Skin epidermis (tissue), 12 donors: ENCODE data around the gene MTMR10.

ENCODE experiments used
- H3K27ac ChIP-seq, 21 experiments: fragments of 200-600 bp; sonication (generic) in 11 of 21; one replicate each; pipeline ENCODE4 v1.5.0; 2020; ENCODE audit warnings: mild to moderate bottlenecking in 3 of 21, inconsistent platforms in 2 of 21, moderate library complexity in 2 of 21
- H3K4me3 ChIP-seq, 7 experiments: fragments of 200-600 bp; sonication (generic) in 2 of 7; one replicate each; pipeline ENCODE4 v1.5.0; 2020; ENCODE audit warnings: inconsistent platforms in 2 of 7, mild to moderate bottlenecking in 2 of 7, moderate library complexity in 1 of 7

The MTMR10 gene

DNA sequence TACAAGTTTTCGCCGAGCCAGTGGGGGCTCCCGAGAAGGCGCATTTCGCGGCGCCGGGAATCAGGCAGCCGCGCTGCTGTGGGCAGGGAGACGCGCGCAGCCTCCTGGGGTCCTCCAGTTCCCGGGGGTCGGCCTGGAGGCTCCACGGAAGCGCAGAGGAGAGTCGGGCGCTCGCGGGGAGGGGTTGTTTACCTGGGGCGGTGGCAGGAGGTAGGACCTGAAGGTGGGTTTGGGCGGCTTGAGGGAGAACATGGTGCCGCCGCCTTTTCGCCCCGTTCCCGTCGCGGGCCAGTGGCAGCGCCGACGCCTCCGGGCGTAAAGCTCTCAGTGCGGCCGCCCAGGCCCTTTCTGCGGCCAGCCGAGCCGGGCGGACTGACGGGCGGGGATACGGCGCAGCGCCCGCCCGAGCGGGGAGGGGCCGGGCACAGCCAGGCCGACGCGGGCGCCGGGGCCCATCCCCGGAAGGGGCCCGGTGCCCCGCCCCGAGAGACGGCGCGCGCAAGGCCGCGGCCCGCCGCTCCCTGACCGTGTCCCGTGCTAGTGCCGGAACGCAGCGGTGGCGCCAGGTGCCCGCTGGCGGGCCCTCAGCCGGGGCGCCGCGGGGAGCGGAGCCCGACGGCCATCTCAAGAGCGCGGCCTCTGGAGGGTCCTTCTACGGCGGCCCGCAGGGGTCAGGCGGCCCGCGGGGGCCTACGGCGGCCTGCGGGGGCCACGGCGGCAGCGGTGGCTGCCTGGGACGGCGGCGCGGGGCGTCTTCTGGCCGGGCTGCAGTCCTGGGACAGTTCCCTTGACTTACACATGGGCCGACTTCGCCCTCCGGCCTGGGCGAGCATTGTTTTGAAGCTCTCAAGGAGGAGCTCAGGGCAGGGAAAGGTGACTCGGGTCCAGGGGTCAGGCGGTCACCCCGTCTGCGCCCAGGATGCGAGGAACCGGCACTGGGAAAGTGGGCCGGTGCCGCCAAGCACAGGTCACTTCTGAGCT is at the start of gene MTMR10:
TSS of gene MTMR10 (minus strand) at position 374 of the 981 bp plus-strand sequence. CDS start at position 252, 122 bp downstream.
- Histone ChIP-seq H3K4me3 (peak within 1 kb of the TSS; percentile 87 to 98 (median 93)), H3K27ac (peak within 1 kb of the TSS; percentile 89 to 99 (median 97))

DNA sequence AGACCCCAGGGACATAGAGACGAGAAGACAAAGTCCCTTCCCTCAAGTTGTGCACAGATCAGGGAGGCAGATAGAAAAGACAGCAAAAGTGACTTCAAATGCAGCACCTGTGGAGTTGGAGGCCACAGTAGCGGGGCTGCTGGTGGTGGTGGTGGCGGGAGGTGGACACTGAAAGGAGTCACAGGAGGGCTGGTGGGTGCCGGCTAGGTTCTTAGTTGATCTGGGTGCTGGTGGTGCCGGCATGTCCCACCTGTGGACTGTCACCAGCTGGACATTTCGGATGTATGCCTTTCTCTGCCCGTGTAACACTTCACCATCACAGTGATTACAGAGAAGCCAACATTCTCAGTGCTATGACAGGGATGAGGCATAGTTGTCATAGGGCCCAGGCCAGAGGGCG is 49.2 kb upstream of the MTMR10 start:
- H3K4me3 ChIP-seq, result no peak overlapping the region
- no peak overlapping the region for H3K27ac ChIP-seq

DNA sequence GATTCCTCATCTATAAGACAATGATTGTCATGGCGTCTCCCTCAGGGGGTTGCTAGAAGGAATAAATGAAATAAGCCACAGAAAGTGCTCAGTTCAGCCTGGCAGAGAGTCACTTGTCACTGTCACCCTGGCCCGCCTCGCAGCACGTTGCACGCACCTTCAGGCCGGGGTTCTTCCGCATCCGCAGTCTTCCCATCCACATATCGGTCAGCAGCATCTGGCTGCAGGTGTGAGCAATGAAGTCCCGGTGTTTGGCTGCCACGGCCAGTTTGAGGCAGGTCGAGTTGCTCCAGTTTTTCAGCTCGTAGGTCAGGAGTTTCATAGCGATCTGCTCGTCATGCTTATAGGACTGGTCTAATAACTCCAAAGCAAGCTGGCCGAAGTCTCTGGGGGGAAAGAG is 48.5 kb upstream of the MTMR10 start:
- H3K27ac ChIP-seq, result no peak overlapping the region
- H3K4me3 ChIP-seq, result no peak overlapping the region

DNA sequence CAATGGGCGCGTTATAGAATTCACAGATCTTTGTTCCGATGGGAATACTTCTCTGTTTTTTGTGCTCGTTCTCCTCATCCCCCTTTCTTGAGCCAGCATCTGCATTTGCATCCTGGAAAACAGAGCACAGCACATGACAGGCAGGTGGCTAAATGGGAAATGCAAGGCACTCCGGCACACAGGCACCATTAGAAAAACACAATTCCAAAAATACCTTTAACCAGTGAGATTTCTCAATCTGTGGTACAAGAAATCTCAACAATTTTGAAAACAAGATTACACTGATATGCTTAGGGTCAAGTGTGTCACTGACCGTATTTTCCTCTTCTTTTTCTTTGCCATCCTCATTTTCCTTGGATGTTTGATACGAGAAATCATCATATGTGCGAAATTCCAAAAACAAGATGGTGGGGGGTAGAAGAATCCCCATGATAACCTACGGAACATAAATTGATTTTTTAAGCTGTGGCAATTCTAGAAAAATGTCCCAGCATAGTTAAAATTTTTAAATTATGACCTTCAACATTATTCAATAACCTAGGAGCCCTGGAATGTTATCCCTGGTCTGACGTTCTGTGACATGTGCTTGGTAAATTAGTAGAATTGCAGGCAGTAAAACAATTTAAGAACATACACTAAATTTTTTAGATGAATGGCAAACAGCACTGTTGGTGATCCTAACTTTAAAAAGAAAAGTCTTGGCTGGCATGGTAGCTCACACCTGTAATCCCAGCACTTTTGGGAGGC is 46.5 kb upstream of the MTMR10 start:
- no peak overlapping the region for H3K27ac ChIP-seq
- H3K4me3 ChIP-seq, result no peak overlapping the region

- Histone ChIP-seq H3K4me3 (no peak overlapping the region), H3K27ac (no peak overlapping the region)
Measured at GRCh38 chr15:31036783-31037182, 45.4 kb upstream of the MTMR10 start.

DNA sequence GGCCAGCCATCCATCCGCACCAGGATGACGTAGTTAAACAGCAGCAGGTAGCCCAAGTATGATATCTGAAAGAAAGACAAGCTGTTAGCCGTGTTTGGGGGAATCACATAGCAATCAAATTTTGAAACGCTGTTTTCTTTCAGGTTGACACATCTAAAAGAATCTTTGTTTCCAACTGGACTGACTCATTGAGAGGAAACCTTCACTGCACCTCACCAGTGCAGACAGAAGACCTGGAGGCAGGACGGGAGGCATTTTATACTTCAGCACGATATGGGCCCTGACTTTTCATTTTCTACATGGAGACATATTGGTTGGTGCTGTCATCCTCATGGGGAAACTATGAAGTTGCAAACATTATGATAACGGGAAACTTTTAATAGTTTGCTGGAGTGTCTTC is 44.2 kb upstream of the MTMR10 start:
- H3K27ac ChIP-seq, result no peak overlapping the region
- H3K4me3 ChIP-seq, result no peak overlapping the region

DNA sequence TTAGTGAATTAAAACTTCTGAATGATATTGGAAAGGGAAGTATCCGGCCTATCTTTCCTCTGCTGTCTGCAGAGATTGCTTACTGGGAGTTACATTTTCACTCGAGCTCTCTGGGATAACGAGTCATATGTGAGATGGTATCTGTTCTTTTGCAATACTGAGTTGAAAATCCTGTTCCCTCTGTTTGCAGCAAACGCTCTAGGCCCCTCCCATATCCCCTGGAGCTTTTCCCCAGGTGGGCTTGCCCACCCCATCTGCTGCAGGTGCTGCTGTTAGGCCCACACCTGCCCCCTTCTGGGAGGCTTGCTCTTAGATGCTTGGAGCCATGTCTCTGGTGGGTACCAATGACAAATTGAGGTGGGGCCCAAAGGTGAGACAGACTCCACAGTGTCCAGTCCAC is 42.7 kb upstream of the MTMR10 start:
- no peak overlapping the region for H3K4me3 ChIP-seq
- no peak overlapping the region for H3K27ac ChIP-seq

- Histone ChIP-seq H3K27ac (peak overlapping the region in 6 of 21 experiments; percentile 4 to 60 (median 20)), H3K4me3 (no peak overlapping the region)
Measured at GRCh38 chr15:31032961-31033371, 41.5 kb upstream of the MTMR10 start.

DNA sequence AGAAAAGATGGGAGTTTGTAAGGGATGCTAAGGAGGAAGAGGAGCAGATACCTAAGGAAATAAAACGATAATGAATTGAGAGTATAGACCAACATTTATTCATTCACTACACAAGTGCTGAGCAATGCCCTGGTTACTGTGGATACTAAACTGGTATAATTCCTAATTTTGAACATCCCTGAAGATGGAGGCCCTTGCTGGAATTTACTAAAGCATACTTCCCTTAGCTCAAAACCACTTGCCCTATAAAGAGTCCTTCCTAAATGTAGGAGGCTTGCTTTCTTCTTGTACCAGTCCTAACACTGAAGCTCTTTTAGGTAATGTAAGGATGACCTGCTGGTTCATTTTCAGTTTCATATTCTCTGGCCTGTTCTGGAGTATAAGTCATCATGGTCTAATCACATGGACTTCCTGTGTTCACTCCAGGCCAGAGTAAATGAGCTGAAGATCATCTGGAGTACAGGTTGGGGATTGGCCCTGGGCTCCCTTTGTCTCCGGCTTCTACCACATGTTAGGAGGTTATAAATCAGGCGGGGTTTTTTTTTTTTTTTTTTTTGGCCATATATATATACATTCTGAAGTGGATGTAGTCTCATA is 40.1 kb upstream of the MTMR10 start:
- H3K4me3 ChIP-seq, result no peak overlapping the region
- no peak overlapping the region for H3K27ac ChIP-seq

GRCh38 chr15:31027910-31028578 is 36.6 kb upstream of the MTMR10 start:
- no peak overlapping the region for H3K27ac ChIP-seq
- H3K4me3 ChIP-seq, result no peak overlapping the region

DNA sequence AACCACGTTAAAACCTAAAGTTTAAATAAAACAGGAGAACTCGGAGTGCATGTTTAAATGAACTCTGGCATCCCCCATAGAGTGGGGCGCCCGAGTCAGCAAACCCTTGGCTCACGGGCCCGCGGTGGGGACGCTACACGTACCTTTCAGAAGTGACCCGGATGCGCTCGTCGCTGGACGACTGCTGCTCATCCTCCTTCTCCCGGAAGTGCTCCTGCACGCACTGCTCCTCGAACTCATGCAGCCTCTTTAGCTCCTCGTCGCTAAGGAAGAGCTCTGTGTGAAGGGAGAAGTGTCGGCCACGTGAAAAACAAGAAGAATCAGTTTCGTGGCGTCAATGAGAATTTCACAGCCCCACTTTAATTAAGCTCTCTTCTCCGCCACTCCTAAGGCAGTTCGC is 34.6 kb upstream of the MTMR10 start:
- Histone ChIP-seq H3K4me3 (no peak overlapping the region), H3K27ac (no peak overlapping the region)

DNA sequence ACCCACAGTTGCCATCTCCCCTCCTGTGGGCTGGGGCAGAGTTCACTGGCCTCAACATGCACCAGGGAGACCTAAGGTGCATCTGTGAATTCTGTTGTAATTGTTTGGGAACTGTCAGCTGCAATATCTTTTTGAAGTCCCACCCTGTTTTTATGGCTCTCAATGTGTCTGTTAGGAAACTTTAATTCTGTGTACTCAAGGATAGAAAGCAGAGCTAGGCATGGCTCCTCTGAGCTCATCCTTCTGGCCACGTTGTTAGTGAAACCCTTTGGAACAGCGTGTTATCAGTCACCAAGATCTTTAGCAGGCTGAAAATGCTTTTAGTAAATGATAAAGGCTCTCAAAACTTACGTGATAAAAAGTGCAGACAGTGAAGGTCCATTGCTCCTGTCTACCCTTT is 33.6 kb upstream of the MTMR10 start:
- peak overlapping the region in 1 of 21 experiments; percentile 22 for H3K27ac ChIP-seq
- no peak overlapping the region for H3K4me3 ChIP-seq

DNA sequence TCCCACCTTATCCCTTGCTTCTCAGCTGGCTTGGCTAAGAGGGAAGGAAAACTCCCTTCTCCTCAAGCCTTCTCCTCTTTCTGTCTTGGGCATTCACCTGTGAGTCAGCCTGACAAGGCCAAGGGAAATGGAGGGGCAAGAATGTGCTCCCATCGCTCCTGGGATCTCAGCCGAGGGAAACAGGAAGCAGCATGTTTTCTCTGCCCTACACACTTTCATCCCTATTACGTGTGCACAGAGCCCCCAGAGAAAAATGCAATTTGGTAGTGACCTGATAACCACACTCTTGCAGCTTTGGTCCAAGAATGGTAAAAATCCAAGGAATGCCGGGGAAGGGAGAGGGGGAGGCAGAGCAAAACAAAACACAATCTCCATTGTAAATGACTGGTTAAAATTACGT is 32.9 kb upstream of the MTMR10 start:
- peak overlapping the region in 3 of 21 experiments; percentile 5 to 44 (median 22) for H3K27ac ChIP-seq
- no peak overlapping the region for H3K4me3 ChIP-seq

GRCh38 chr15:31023841-31024240 is 32.4 kb upstream of the MTMR10 start:
- H3K4me3 ChIP-seq, result no peak overlapping the region
- peak overlapping the region in 3 of 21 experiments; percentile 5 to 44 (median 22) for H3K27ac ChIP-seq

DNA sequence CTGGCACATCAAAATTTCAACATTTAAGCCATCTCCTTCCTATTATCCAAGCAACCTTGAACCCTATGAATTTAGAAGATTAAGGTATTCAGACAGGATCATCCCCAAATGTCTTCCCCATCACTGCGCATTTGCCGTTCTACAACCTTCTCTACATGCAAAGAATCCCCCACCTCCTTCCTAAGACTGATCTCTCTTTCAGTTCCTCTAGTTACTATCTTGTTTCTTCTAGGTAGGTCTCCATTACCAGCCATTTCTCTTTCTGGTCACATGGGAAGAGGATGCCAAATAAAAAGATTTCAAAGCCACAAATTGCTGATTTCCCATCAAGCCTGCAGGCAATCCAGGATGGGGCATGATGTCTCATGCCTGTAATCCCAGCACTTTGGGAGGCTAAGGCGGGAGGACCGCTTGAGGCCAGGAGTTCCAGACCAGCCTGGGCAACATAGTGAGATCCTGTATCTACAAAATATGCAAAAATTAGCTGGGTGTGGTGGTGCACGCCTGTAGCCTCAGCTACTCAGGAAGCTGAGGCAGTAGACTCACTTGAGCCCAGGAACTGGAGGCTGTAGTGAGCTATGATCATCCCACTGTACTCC is 29.7 kb upstream of the MTMR10 start:
- Histone ChIP-seq H3K27ac (no peak overlapping the region), H3K4me3 (no peak overlapping the region)

DNA sequence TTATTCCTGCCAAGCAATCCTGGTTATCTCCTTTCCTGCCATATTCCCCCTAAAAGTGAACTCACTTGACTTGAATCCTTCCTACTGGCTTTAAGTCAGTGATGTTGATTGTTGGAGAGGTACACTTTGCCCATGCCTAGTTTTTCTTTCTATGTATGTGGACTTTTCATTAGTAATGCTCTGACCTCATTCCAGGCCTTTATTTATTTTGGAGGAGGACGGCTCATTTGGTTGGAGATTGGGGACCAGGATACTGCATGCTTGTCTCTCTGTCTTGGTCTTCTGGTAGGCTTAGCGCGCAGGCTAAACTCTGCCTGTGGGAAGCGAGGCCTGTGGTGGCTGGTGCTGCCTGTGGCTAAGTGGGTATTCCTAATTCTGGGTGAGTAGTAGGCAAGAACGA is 29.1 kb upstream of the MTMR10 start:
- H3K4me3 ChIP-seq, result no peak overlapping the region
- no peak overlapping the region for H3K27ac ChIP-seq

DNA sequence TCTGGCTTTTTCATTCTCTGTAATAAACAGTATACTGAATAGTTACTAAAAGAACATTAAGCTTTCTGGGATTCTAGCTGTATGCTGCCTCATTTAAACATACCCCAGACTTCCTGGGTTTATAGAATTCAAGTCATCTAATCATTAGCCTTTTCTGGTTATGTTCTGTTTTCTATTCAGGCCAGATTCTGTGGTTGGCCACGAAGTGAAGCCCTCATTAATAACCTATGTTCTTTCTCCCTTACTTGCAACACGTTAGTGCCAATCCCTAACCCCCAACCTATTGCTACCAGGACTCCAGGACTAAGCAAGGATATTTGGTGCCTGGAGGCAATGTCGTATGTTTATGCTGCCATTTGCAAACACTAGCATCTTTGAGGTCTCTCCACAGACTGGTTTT is 28.6 kb upstream of the MTMR10 start:
- no peak overlapping the region for H3K27ac ChIP-seq

DNA sequence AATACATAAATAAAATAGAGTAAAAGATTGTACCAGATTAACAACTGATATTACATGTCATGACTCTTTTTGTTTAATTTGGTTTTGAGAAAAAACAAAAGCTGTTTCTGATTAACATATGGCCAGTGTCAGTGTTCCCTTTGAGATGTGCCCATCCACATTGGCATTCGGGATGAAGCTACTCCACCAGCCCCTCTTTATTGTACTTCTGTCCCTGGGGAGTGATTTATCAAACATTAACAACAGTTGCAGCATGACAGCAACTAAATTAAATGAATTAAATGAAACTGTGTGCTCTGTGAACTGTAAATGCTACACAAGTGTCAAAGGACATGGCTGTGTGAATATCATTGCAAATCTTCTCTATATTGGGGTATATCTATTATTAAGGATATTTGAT is 25.9 kb upstream of the MTMR10 start:
- Histone ChIP-seq H3K27ac (peak overlapping the region in 1 of 21 experiments; percentile 27), H3K4me3 (no peak overlapping the region)

More for the DNA sequence above, 28.6 kb upstream of the MTMR10 start:
- no peak overlapping the region for H3K4me3 ChIP-seq

GRCh38 chr15:31016446-31016915 is 25.1 kb upstream of the MTMR10 start:
- H3K27ac ChIP-seq, result no peak overlapping the region
- no peak overlapping the region for H3K4me3 ChIP-seq
